ENCODE measurements around the gene C3. TPM values are rescaled to one million over a fixed set of nuclear protein-coding genes. Genes with fewer than 3 reads are reported as not detected.

Gene C3
- total RNA-seq, 1 donor from 2014 or later = 0.69 TPM

DNA sequence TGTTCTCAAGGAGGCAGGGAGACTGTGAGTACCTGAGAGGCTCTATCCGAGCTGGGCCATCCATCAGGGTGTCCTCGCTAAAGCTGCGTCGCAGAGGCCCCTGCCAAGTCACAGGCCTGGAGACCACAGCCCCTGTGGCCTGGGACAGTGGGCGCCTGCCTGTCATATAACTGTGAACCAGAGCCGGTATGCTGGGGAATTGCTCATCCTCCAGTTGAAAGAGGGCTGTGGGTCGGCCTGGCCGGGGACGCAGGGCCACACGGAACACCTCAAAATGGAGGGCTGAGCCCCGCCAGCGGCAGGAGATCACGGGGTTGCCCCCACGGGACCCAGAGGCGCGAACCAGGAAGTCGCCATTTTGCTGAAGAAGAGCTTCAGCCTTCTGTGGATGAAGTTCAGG is 40.2 kb upstream of the C3 start:
- Mint-ChIP-seq H3K36me3 (ENCODE audit: unreplicated experiment) (no peaks in the 10 kb centered on the region), H3K9me3 (ENCODE audit: unreplicated experiment) (no peaks in the 10 kb centered on the region), H3K4me3 (ENCODE audit: unreplicated experiment) (no peak overlapping the region), H3K27ac (ENCODE audit: unreplicated experiment) (no peak overlapping the region), H3K4me1 (ENCODE audit: low read depth, unreplicated experiment) (no peaks in the 10 kb centered on the region), H3K27me3 (ENCODE audit: unreplicated experiment) (no peaks in the 10 kb centered on the region)
- no peak for DNase-seq
- TF ChIP-seq, protein P1, sequence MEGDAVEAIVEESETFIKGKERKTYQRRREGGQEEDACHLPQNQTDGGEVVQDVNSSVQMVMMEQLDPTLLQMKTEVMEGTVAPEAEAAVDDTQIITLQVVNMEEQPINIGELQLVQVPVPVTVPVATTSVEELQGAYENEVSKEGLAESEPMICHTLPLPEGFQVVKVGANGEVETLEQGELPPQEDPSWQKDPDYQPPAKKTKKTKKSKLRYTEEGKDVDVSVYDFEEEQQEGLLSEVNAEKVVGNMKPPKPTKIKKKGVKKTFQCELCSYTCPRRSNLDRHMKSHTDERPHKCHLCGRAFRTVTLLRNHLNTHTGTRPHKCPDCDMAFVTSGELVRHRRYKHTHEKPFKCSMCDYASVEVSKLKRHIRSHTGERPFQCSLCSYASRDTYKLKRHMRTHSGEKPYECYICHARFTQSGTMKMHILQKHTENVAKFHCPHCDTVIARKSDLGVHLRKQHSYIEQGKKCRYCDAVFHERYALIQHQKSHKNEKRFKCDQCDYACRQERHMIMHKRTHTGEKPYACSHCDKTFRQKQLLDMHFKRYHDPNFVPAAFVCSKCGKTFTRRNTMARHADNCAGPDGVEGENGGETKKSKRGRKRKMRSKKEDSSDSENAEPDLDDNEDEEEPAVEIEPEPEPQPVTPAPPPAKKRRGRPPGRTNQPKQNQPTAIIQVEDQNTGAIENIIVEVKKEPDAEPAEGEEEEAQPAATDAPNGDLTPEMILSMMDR (IDR thresholded peaks at IDR 0.05; ENCODE audit: partially characterized antibody, unreplicated experiment) = no peak

DNA sequence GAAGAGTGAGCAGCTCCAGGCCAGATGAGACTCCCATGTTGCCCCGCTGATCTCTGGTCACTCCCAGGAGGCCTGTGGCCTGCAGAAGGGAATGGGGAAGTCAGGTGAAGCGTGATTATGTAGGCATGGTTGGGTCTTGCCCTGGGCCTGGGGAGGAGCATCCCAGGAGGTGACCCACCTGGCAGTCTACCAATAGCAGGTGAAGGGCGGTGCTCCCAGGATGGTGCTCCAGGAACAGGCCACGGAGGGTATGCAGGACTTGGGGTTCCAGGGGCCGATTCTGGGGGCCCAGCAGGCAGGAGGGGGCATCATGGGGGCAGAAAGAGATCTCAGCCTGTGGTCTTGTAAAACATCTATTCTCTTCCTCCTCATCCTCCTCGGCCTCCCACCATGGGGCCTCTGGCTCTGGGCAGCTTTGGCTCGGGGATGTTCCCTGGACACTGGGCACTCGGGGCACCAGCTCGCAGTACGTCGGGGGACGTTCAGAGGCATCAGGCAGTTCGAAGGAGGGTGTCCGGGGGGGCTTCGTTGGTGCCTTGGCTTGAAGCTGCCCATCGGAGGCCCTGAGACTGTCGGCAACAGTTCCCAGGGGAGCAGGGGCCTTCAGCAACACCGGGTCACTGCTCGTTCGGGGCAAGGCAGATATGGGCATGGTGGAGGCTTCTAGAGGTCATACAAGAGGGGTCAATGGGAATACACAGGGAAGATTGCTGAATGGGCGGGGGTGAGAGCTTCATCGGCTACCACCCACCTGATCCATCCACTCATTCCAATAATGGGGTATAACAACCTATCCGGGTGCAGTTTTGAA is 34.4 kb upstream of the C3 start:
- peaks cover 4% of the 10 kb centered on the region for H3K27me3 Mint-ChIP-seq (ENCODE audit: unreplicated experiment)

DNA sequence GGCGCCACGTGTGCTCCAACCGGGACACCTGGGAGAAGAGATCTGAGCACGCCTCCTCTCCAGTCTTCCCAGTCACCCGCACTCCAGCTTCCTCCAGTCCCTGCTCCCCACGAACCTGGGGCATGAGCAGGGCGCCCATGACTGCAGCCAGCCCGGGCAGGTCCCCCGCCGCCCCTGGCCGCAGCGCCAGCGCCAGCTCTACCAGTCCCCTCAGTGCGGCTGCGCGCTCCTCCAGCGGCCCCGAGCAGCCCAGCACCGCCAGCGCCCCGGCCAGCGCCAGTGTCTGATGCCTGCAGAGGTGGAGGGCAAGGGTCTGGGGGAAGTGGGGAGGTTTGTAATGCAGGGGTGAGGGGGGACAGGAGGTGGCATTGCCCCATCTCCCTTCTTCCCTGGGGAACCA is 33.7 kb upstream of the C3 start:
- TF ChIP-seq, protein P1 (IDR thresholded peaks at IDR 0.05; ENCODE audit: partially characterized antibody, unreplicated experiment) = no peak
- Mint-ChIP-seq H3K27me3 (ENCODE audit: unreplicated experiment) (peaks cover 4% of the 10 kb centered on the region), H3K9me3 (ENCODE audit: unreplicated experiment) (peaks cover 5% of the 10 kb centered on the region), H3K4me3 (ENCODE audit: unreplicated experiment) (no peak overlapping the region), H3K36me3 (ENCODE audit: unreplicated experiment) (no peaks in the 10 kb centered on the region), H3K4me1 (ENCODE audit: low read depth, unreplicated experiment) (no peaks in the 10 kb centered on the region), H3K27ac (ENCODE audit: unreplicated experiment) (no peak overlapping the region)
- no peak for DNase-seq

More for the DNA sequence above, 34.4 kb upstream of the C3 start:
- peaks cover 5% of the 10 kb centered on the region for H3K9me3 Mint-ChIP-seq (ENCODE audit: unreplicated experiment)
- no peak overlapping the region for H3K27ac Mint-ChIP-seq (ENCODE audit: unreplicated experiment)
- no peak for DNase-seq
- no peaks in the 10 kb centered on the region for H3K36me3 Mint-ChIP-seq (ENCODE audit: unreplicated experiment)
- TF ChIP-seq, protein P1 (IDR thresholded peaks at IDR 0.05; ENCODE audit: partially characterized antibody, unreplicated experiment) = no peak
- H3K4me3 Mint-ChIP-seq (ENCODE audit: unreplicated experiment) = no peak overlapping the region
- no peaks in the 10 kb centered on the region for H3K4me1 Mint-ChIP-seq (ENCODE audit: low read depth, unreplicated experiment)

- H3K4me1 Mint-ChIP-seq (ENCODE audit: low read depth, unreplicated experiment) = no peaks in the 10 kb centered on the region
- H3K4me3 Mint-ChIP-seq (ENCODE audit: unreplicated experiment) = peak overlapping the region; percentile 68
- no peak overlapping the region for H3K27ac Mint-ChIP-seq (ENCODE audit: unreplicated experiment)
- no peaks in the 10 kb centered on the region for H3K36me3 Mint-ChIP-seq (ENCODE audit: unreplicated experiment)
- H3K9me3 Mint-ChIP-seq (ENCODE audit: unreplicated experiment) = peaks cover 5% of the 10 kb centered on the region
- peak; percentile 86 for DNase-seq
- TF ChIP-seq, protein P1 (IDR thresholded peaks at IDR 0.05; ENCODE audit: partially characterized antibody, unreplicated experiment) = no peak
- H3K27me3 Mint-ChIP-seq (ENCODE audit: unreplicated experiment) = peaks cover 4% of the 10 kb centered on the region
Observed at GRCh38 chr19:6753178-6754031, 33.0 kb upstream of the C3 start.

Data from glutamatergic neuron (in vitro differentiated cells).